ENCODE data around the gene RTL5. TPM values are rescaled to one million over a fixed set of nuclear protein-coding genes. Genes with fewer than 3 reads are reported as not detected.

RTL5 gene
- polyA plus RNA-seq, 1 donor from 2014 or later: 10.5 TPM

- Histone ChIP-seq H3K79me2 (replicated peaks; ENCODE audit: insufficient read depth, low read length) (no peaks in the 10 kb centered on the region), H3K27me3 (ENCODE audit: insufficient read depth, low read depth, low read length) (no peaks in the 10 kb centered on the region), H3K9me2 (ENCODE audit: insufficient read depth, low read length) (no peaks in the 10 kb centered on the region), H3K36me3 (ENCODE audit: insufficient read depth, low read length) (no peaks in the 10 kb centered on the region), H3K9me3 (ENCODE audit: low read length) (no peaks in the 10 kb centered on the region), H3K27ac (ENCODE audit: low read length) (no peak overlapping the region), H3K4me3 (ENCODE audit: low read length) (no peak overlapping the region), H3F3A (ENCODE audit: insufficient read depth, low read length, poor library complexity, severe bottlenecking) (no peaks in the 10 kb centered on the region), H4K20me1 (ENCODE audit: insufficient read depth) (no peaks in the 10 kb centered on the region), H3K9ac (ENCODE audit: low read length) (no peak overlapping the region), H2AFZ (ENCODE audit: low read depth, low read length) (no peak overlapping the region), H3K4me2 (ENCODE audit: low read length) (no peak overlapping the region)
- no peak for TF ChIP-seq EZH2 (IDR thresholded peaks at IDR 0.05; ENCODE audit: borderline replicate concordance, insufficient read depth, low read length, poor library complexity, severe bottlenecking)
- TF ChIP-seq POLR2AphosphoS5 (IDR thresholded peaks at IDR 0.05): no peak
- TF ChIP-seq TAF1 (IDR thresholded peaks at IDR 0.05; ENCODE audit: low read depth): no peak
- TF ChIP-seq CTCF (IDR thresholded peaks at IDR 0.05; ENCODE audit: poor library complexity, severe bottlenecking): no peak
- no peak for TF ChIP-seq RAD21 (conservative IDR thresholded peaks at IDR 0.05)
- TF ChIP-seq MXI1 (conservative IDR thresholded peaks at IDR 0.05; ENCODE audit: poor library complexity, severe bottlenecking): no peak
- TF ChIP-seq EP300 (conservative IDR thresholded peaks at IDR 0.05; ENCODE audit: poor library complexity, severe bottlenecking): no peak
- TF ChIP-seq SMC3 (conservative IDR thresholded peaks at IDR 0.05; ENCODE audit: poor library complexity): no peak
- TF ChIP-seq REST (IDR thresholded peaks at IDR 0.05; ENCODE audit: borderline replicate concordance): no peak
Observed at GRCh38 chrX:72159769-72160168, 28.1 kb upstream of the RTL5 start.

- Histone ChIP-seq H3F3A (ENCODE audit: insufficient read depth, low read length, poor library complexity, severe bottlenecking) (no peaks in the 10 kb centered on the region), H3K79me2 (replicated peaks; ENCODE audit: insufficient read depth, low read length) (no peaks in the 10 kb centered on the region), H3K9me2 (ENCODE audit: insufficient read depth, low read length) (no peaks in the 10 kb centered on the region), H3K4me3 (ENCODE audit: low read length) (no peak overlapping the region), H2AFZ (ENCODE audit: low read depth, low read length) (no peak overlapping the region), H3K4me2 (ENCODE audit: low read length) (no peak overlapping the region), H3K27me3 (ENCODE audit: insufficient read depth, low read depth, low read length) (no peaks in the 10 kb centered on the region), H3K27ac (ENCODE audit: low read length) (no peak overlapping the region), H4K20me1 (ENCODE audit: insufficient read depth) (no peaks in the 10 kb centered on the region), H3K9ac (ENCODE audit: low read length) (no peak overlapping the region), H3K36me3 (ENCODE audit: insufficient read depth, low read length) (no peaks in the 10 kb centered on the region), H3K9me3 (ENCODE audit: low read length) (no peaks in the 10 kb centered on the region)
- TF ChIP-seq MXI1 (conservative IDR thresholded peaks at IDR 0.05; ENCODE audit: poor library complexity, severe bottlenecking) (no peak), REST (IDR thresholded peaks at IDR 0.05; ENCODE audit: borderline replicate concordance) (no peak), EP300 (conservative IDR thresholded peaks at IDR 0.05; ENCODE audit: poor library complexity, severe bottlenecking) (no peak), POLR2AphosphoS5 (IDR thresholded peaks at IDR 0.05) (no peak), RAD21 (conservative IDR thresholded peaks at IDR 0.05) (no peak), EZH2 (IDR thresholded peaks at IDR 0.05; ENCODE audit: borderline replicate concordance, insufficient read depth, low read length, poor library complexity, severe bottlenecking) (no peak), SMC3 (conservative IDR thresholded peaks at IDR 0.05; ENCODE audit: poor library complexity) (no peak)
Observed at GRCh38 chrX:72158773-72159172, 27.1 kb upstream of the RTL5 start.
